Natural killer cell (primary cell): ENCODE results near the gene PTPRN2. TPM values are rescaled to one million over a fixed set of nuclear protein-coding genes. Genes with fewer than 3 reads are reported as not detected.
A peak's percentile ranks its signal among the peaks of the same experiment; 100 is the strongest.

Experiments
- ATAC-seq, 3 donors: fragments of 150-1000 bp in 2 of 3; fragments of 200-7000 bp in 1 of 3; cut with Tn5 transposase; 1 replicate in 1 of 3; 2 replicates in 2 of 3; pipeline ENCODE4 v1.10.0; 2021; ENCODE audit warnings: mild to moderate bottlenecking in 2 of 3, moderate library complexity in 2 of 3
- DNase-seq, 2 donors: peaks; one replicate each; pipeline versions ENCODE4 v3.0.0 to v3.0.0-alpha.2; 2013 to 2021; ENCODE audit warnings: mixed read lengths in 1 of 2
- H3K27ac ChIP-seq: one replicate; pipeline ENCODE4 v1.5.1; 2013; ENCODE audit warnings: mild to moderate bottlenecking, low read length
- H3K27me3 ChIP-seq: one replicate; pipeline ENCODE4 v1.6.1; 2013; ENCODE audit warnings: low read length; ENCODE audit not compliant: control insufficient read depth, insufficient read depth
- H3K36me3 ChIP-seq: one replicate; pipeline ENCODE4 v1.6.1; 2013; ENCODE audit warnings: low read length; ENCODE audit not compliant: control insufficient read depth, insufficient read depth
- H3K4me1 ChIP-seq: one replicate; pipeline ENCODE4 v1.6.1; 2013; ENCODE audit warnings: low read length; ENCODE audit not compliant: control insufficient read depth, insufficient read depth
- H3K4me3 ChIP-seq: one replicate; pipeline ENCODE4 v1.5.1; 2013; ENCODE audit warnings: low read length
- H3K9me3 ChIP-seq: one replicate; pipeline ENCODE4 v1.6.1; 2013; ENCODE audit warnings: low read length; ENCODE audit not compliant: control insufficient read depth, insufficient read depth
- H3K27ac Mint-ChIP-seq, 2 donors: one replicate each; pipeline ENCODE4 v1.8.0; 2022; ENCODE audit warnings: mild to moderate bottlenecking in 2 of 2, mixed read lengths in 2 of 2, moderate library complexity in 1 of 2
- H3K27me3 Mint-ChIP-seq, 2 donors: one replicate each; pipeline ENCODE4 v1.8.0; 2022; ENCODE audit warnings: low read depth in 2 of 2, mixed read lengths in 2 of 2
- H3K36me3 Mint-ChIP-seq: one replicate; pipeline ENCODE4 v1.8.0; 2022; ENCODE audit warnings: mixed read lengths
- H3K4me1 Mint-ChIP-seq, 2 donors: one replicate each; pipeline ENCODE4 v1.8.0; 2022; ENCODE audit warnings: mixed read lengths in 2 of 2
- H3K4me3 Mint-ChIP-seq: one replicate; pipeline ENCODE4 v1.8.0; 2022; ENCODE audit warnings: mild to moderate bottlenecking, moderate library complexity, mixed read lengths
- H3K9me3 Mint-ChIP-seq, 2 donors: one replicate each; pipeline ENCODE4 v1.8.0; 2022; ENCODE audit warnings: mixed read lengths in 2 of 2
- WGBS: methylation state at CpG from one replicate; pipeline ENCODE4 v1.1.7; 2013; ENCODE audit warnings: missing lambda C conversion rate; ENCODE audit not compliant: insufficient coverage; 5-methylcytosine and 5-hydroxymethylcytosine counted together
- intact Hi-C: fragments of 100-400 bp; cut with micrococcal nuclease; formaldehyde crosslinking; loops from one replicate; pipeline ENCODE4 v1.14.2; 2022
- total RNA-seq, 4 donors: library from RNA; stranded (reverse); fragments of 120-200 nt in 1 of 4; gene quantifications; one replicate each; pipeline versions ENCODE4 v1.2.3 to v1.2.4, GENCODE V29; 2013 to 2022
- TF ChIP-seq, protein P1 (sequence below): fragments of 200-600 bp; IDR thresholded peaks from one replicate; pipeline ENCODE4 v1.8.0; 2022; ENCODE audit warnings: antibody characterized with exemption

PTPRN2 gene
- total RNA-seq, 3 donors from 2014 or later (not counting 1 experiment from before 2014, with no cell fraction given), result 1.3 to 2.5 (median 1.9) TPM

DNA sequence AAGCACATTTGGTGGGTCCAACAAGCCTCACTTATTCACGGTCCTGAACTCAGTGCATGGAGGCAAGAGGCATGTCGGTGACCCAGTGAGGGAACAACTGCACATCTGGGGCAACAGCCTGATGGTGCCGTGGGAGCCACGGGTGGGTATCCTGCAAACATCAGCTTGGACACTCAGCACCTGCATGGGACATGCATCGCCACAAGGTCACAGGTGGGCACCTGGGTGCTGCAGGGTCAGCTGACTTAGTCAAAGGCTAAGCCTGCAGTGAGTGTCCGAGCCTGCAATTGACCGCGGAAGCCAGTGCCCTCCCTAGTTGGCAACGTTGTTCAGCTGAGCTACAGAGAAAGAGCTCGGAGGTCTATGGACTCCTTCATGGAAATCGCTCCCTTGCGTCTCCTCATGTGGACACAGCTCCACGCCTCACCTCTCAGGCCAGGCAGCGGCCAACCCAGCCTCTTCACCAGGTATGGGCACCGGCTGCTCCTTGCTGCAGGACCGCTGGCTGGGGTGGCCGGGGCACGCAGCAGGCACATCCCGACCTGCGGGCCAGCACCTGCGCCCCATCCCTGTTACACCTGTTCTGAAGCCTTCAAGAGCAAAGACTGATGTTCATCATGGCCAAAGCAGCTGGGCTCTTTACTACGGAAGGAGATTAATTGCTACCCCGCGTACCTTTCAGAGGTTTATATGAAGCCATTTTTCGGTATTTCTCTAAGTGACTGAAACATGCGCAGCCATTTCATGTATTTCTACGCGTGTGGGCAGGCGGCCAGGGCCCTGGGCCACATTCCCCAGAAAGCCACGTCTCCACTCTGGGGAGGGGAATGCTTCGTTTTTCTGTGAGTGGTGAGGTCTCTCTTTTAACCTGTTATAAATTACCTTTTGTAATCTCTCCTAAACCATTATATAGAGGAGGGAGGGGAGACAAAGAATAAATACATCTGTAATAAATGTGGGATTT lies 870.1 kb downstream of the PTPRN2 start:
- Histone ChIP-seq H3K4me3 (no peak overlapping the region), H3K9me3 (no peaks in the 10 kb centered on the region), H3K27ac (no peak overlapping the region), H3K4me1 (no peaks in the 10 kb centered on the region), H3K27me3 (no peaks in the 10 kb centered on the region), H3K36me3 (no peaks in the 10 kb centered on the region)
- TF ChIP-seq, protein P1, sequence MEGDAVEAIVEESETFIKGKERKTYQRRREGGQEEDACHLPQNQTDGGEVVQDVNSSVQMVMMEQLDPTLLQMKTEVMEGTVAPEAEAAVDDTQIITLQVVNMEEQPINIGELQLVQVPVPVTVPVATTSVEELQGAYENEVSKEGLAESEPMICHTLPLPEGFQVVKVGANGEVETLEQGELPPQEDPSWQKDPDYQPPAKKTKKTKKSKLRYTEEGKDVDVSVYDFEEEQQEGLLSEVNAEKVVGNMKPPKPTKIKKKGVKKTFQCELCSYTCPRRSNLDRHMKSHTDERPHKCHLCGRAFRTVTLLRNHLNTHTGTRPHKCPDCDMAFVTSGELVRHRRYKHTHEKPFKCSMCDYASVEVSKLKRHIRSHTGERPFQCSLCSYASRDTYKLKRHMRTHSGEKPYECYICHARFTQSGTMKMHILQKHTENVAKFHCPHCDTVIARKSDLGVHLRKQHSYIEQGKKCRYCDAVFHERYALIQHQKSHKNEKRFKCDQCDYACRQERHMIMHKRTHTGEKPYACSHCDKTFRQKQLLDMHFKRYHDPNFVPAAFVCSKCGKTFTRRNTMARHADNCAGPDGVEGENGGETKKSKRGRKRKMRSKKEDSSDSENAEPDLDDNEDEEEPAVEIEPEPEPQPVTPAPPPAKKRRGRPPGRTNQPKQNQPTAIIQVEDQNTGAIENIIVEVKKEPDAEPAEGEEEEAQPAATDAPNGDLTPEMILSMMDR, result no peak
- no peak overlapping the region for H3K27ac Mint-ChIP-seq
- ATAC-seq (no peak), DNase-seq (no peak)
- no peak overlapping the region for H3K4me3 Mint-ChIP-seq
- no peaks in the 10 kb centered on the region for H3K27me3 Mint-ChIP-seq
- intact Hi-C loops, result no loop called here
- 95% methylated on average over 29 of the region's 31 CpGs for WGBS
- no peaks in the 10 kb centered on the region for H3K36me3 Mint-ChIP-seq
- no peaks in the 10 kb centered on the region for H3K9me3 Mint-ChIP-seq
- no peaks in the 10 kb centered on the region for H3K4me1 Mint-ChIP-seq

DNA sequence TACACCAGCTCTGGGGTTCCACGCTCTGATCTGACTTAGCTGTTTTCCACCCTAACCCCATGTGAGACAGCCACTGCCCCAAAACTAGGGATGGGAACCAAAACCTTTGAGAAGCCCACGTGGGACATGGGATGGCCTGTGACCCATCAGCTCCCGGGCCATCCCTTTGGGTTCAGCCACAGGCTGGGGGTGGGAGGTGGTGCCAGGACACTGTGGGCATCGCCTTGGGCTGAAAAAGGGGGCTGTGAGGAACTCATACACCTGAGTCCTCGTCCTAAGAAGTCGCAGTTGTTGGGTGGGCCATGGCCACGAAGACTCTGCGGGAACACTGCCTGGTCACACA lies 871.7 kb downstream of the PTPRN2 start:
- Histone ChIP-seq H3K36me3 (no peaks in the 10 kb centered on the region), H3K27ac (no peak overlapping the region), H3K9me3 (no peaks in the 10 kb centered on the region), H3K4me1 (no peaks in the 10 kb centered on the region), H3K27me3 (no peaks in the 10 kb centered on the region), H3K4me3 (no peak overlapping the region)
- intact Hi-C loops, result no loop called here
- ATAC-seq (no peak), DNase-seq (no peak)
- no peaks in the 10 kb centered on the region for H3K4me1 Mint-ChIP-seq
- no peak overlapping the region for H3K27ac Mint-ChIP-seq
- no peaks in the 10 kb centered on the region for H3K9me3 Mint-ChIP-seq
- no peak overlapping the region for H3K4me3 Mint-ChIP-seq
- no peaks in the 10 kb centered on the region for H3K27me3 Mint-ChIP-seq
- H3K36me3 Mint-ChIP-seq, result no peaks in the 10 kb centered on the region
- WGBS, result 86% methylated on average over 8 of the region's 8 CpGs
- TF ChIP-seq, protein P1, result no peak

DNA sequence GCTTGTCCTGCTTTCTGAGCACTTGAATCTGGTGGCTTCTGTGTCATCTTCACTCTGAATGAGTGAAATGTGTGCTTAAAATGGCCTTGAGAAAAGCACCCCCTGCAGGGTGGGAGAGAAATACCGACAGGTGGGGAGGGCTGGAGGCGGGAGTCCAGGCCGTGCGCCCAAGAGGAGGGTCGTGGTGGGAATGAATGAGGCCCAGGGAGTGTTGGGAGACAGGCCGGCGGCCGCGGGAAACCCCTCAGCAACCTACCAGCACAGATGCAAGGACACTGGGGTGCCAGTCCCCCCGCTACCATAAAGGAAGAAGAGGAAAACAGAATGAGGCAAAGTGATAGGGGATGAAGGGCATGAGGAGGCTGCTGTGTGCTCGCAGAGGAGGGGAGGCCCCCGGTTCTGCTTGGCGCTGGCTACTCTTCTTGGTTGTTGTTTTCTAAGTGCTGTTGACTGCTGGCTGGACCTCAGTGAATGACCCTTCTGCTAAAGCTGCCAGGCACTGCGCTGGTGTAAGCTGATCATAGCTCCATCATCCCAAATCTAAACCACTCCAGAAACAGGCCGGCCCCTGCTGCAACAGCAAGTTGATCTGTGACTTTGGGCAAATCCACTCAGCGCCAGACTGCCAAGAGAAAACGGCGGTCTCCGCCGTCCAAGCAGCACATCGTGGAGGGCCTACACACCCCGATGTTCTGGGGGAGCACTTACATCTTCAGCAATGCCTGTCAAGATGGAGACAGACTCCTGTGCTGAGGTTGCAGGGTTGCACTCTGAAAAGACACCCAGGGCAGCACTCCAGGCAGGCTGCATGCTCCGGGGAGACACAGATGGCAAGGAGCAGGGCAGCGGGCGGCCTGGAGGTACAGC lies 872.3 kb downstream of the PTPRN2 start:
- no peak overlapping the region for H3K4me3 Mint-ChIP-seq
- Histone ChIP-seq H3K4me3 (no peak overlapping the region), H3K27ac (no peak overlapping the region), H3K27me3 (no peaks in the 10 kb centered on the region), H3K36me3 (no peaks in the 10 kb centered on the region), H3K4me1 (no peaks in the 10 kb centered on the region), H3K9me3 (no peaks in the 10 kb centered on the region)
- no peaks in the 10 kb centered on the region for H3K4me1 Mint-ChIP-seq
- no peak overlapping the region for H3K27ac Mint-ChIP-seq
- H3K27me3 Mint-ChIP-seq, result no peaks in the 10 kb centered on the region
- DNase-seq (peak in 1 of 2 donors; percentile 38), ATAC-seq (no peak)
- no peaks in the 10 kb centered on the region for H3K9me3 Mint-ChIP-seq
- WGBS, result 92% methylated on average over 25 of the region's 25 CpGs
- TF ChIP-seq, protein P1, result no peak
- intact Hi-C loops, result no loop called here
- no peaks in the 10 kb centered on the region for H3K36me3 Mint-ChIP-seq
